HCT116 (cell line): Measurements from ENCODE around the gene COL4A1. TPM values are rescaled to one million over a fixed set of nuclear protein-coding genes. Genes with fewer than 3 reads are reported as not detected.

Experiments
- ATAC-seq: fragments of 200-7000 bp; cut with Tn5 transposase; 2 replicates; pipeline ENCODE4 v1.9.1; 2020; ENCODE audit warnings: mild to moderate bottlenecking, moderate library complexity
- BruUV-seq: library from RNA; stranded (reverse); fragments of 400-500 nt; replicated peaks from 2 replicates; lab custom pipeline; 2021; lab: Mats Ljungman, UMichigan
- CTCF ChIA-PET: fragments of 300-600 bp; sonication (Branson Sonifier 250); formaldehyde crosslinking; loops from one replicate; lab custom pipeline; 2021; ENCODE audit warnings: antibody characterized with exemption; lab: Charles Lee
- POLR2A ChIA-PET: fragments of 300-600, 350-600 bp; sonication (Branson Sonifier 250); formaldehyde crosslinking; loops from one replicate; lab custom pipeline; 2021; ENCODE audit warnings: antibody characterized with exemption; lab: Charles Lee
- RAD21 ChIA-PET, 2 experiments: fragments of 300-600 bp; sonication (Branson Sonifier 250); formaldehyde crosslinking; loops; one replicate each; lab custom pipeline; 2023; ENCODE audit warnings: low total read pairs in 2 of 2; ENCODE audit not compliant: uncharacterized antibody in 2 of 2, unreplicated experiment in 2 of 2, low non-redundant PET in 1 of 2; lab: Charles Lee
- DNase-seq: peaks from one replicate; pipeline ENCODE4 v3.0.0-alpha.2; 2010; ENCODE audit warnings: low read depth, low spot score
- H2AFZ ChIP-seq: fragments of 200-600 bp; shearing (Covaris generic), sonication (generic); 2 replicates; pipeline ENCODE4 v1.6.1; 2017; ENCODE audit warnings: low read depth, mixed run types, mixed read lengths, antibody characterized with exemption, low read length; ENCODE audit not compliant: poor library complexity, severe bottlenecking
- H3K27ac ChIP-seq: 2 replicates; pipeline ENCODE4 v1.5.1; 2012; ENCODE audit warnings: low read depth, low read length
- H3K27me3 ChIP-seq: fragments of 200-600 bp; sonication (generic); 2 replicates; pipeline ENCODE4 v1.6.1; 2016; ENCODE audit warnings: mixed run types, low read length, mixed read lengths; ENCODE audit not compliant: insufficient read depth
- H3K36me3 ChIP-seq, 2 experiments: fragments of 200-500 bp in 1 of 2; fragments of 200-600 bp in 1 of 2; sonication (Bioruptor generic) in 1 of 2; sonication (generic) in 1 of 2; 2 replicates each; pipeline versions ENCODE4 v1.5.1 to v1.6.1; 2014 to 2016; ENCODE audit warnings: low read length in 2 of 2, inconsistent platforms in 1 of 2, mixed read lengths in 1 of 2, mixed run types in 1 of 2; ENCODE audit not compliant: insufficient read depth in 2 of 2, control insufficient read depth in 1 of 2
- H3K4me1 ChIP-seq, 2 experiments: fragments of 200-600 bp in 1 of 2; sonication (generic) in 1 of 2; 2 replicates each; pipeline versions ENCODE4 v1.5.1 to v1.6.1; 2012 to 2017; ENCODE audit warnings: low read length in 2 of 2, inconsistent platforms in 1 of 2, mild to moderate bottlenecking in 1 of 2, mixed read lengths in 1 of 2, mixed run types in 1 of 2, moderate library complexity in 1 of 2; ENCODE audit not compliant: insufficient read depth in 2 of 2, control insufficient read depth in 1 of 2
- H3K4me2 ChIP-seq: fragments of 200-600 bp; sonication (generic); 2 replicates; pipeline ENCODE4 v1.6.1; 2017; ENCODE audit warnings: mixed run types, low read length, mixed read lengths
- H3K4me3 ChIP-seq, 2 experiments: fragments of 200-600 bp in 1 of 2; sonication (generic) in 1 of 2; replicated peaks in 1 of 2; 2 replicates each; pipeline ENCODE4 v1.5.1; 2011 to 2016; ENCODE audit warnings: low read length in 2 of 2, control low read depth in 1 of 2, low read depth in 1 of 2, mild to moderate bottlenecking in 1 of 2, mixed read lengths in 1 of 2, mixed run types in 1 of 2
- H3K79me2 ChIP-seq: fragments of 200-600 bp; sonication (generic); 2 replicates; pipeline ENCODE4 v1.6.1; 2017; ENCODE audit warnings: mild to moderate bottlenecking, mixed run types, low read length, moderate library complexity, mixed read lengths; ENCODE audit not compliant: insufficient read depth
- H3K9ac ChIP-seq: fragments of 200-600 bp; sonication (generic); 2 replicates; pipeline ENCODE4 v1.6.1; 2016; ENCODE audit warnings: low read length, mixed read lengths
- H3K9me2 ChIP-seq: fragments of 200-600 bp; sonication (generic), shearing (Covaris generic); 2 replicates; pipeline ENCODE4 v1.6.1; 2017; ENCODE audit warnings: mixed run types, mild to moderate bottlenecking, moderate library complexity; ENCODE audit not compliant: insufficient read depth
- H3K9me3 ChIP-seq, 2 experiments: fragments of 200-500 bp in 1 of 2; fragments of 200-600 bp in 1 of 2; sonication (Bioruptor generic) in 1 of 2; sonication (generic) in 1 of 2; 2 replicates each; pipeline ENCODE4 v1.6.1; 2014 to 2017; ENCODE audit warnings: low read length in 2 of 2, mixed read lengths in 2 of 2, inconsistent platforms in 1 of 2, low read depth in 1 of 2, mild to moderate bottlenecking in 1 of 2, mixed run types in 1 of 2, moderate library complexity in 1 of 2; ENCODE audit not compliant: control insufficient read depth in 1 of 2, insufficient read depth in 1 of 2
- H4K20me1 ChIP-seq: fragments of 200-600 bp; sonication (generic), shearing (Covaris generic); 2 replicates; pipeline ENCODE4 v1.6.1; 2017; ENCODE audit warnings: mixed run types, mild to moderate bottlenecking, moderate library complexity; ENCODE audit not compliant: insufficient read depth
- ATF3 ChIP-seq: IDR thresholded peaks from 2 replicates; pipeline ENCODE4 v1.6.1; 2012
- CBX3 ChIP-seq: IDR thresholded peaks from 2 replicates; pipeline ENCODE4 v1.6.1; 2012; ENCODE audit warnings: low read depth
- CEBPB ChIP-seq: IDR thresholded peaks from 2 replicates; pipeline ENCODE4 v1.6.1; 2012; ENCODE audit warnings: low read depth
- ELF1 ChIP-seq: IDR thresholded peaks from 2 replicates; pipeline ENCODE4 v1.6.1; 2012; ENCODE audit warnings: low read depth, borderline replicate concordance
- EZH2 ChIP-seq: fragments of 200-600 bp; sonication (generic); IDR thresholded peaks from 2 replicates; pipeline ENCODE4 v1.6.1; 2017; ENCODE audit warnings: antibody characterized with exemption, mixed run types
- EZH2phosphoT487 ChIP-seq: fragments of 200-600 bp; IDR thresholded peaks from 2 replicates; pipeline ENCODE4 v1.6.1; 2018; ENCODE audit warnings: antibody characterized with exemption, borderline replicate concordance
- FOSL1 ChIP-seq: IDR thresholded peaks from 2 replicates; pipeline ENCODE4 v1.6.1; 2012; ENCODE audit warnings: low read depth
- MAX ChIP-seq: IDR thresholded peaks from 2 replicates; pipeline ENCODE4 v1.6.1; 2012
- POLR2AphosphoS5 ChIP-seq: IDR thresholded peaks from 2 replicates; pipeline ENCODE4 v1.6.1; 2011; ENCODE audit warnings: mild to moderate bottlenecking, low read depth, low read length, moderate library complexity
- RAD21 ChIP-seq: IDR thresholded peaks from 2 replicates; pipeline ENCODE4 v1.6.1; 2012; ENCODE audit warnings: low read depth, mild to moderate bottlenecking
- SIN3A ChIP-seq: IDR thresholded peaks from 2 replicates; pipeline ENCODE4 v1.6.1; 2012; ENCODE audit warnings: low read depth
- SP1 ChIP-seq: IDR thresholded peaks from 2 replicates; pipeline ENCODE4 v1.6.1; 2012; ENCODE audit warnings: low read depth
- TCF7L2 ChIP-seq: IDR thresholded peaks from 2 replicates; pipeline ENCODE4 v1.7.0; 2011; ENCODE audit warnings: borderline replicate concordance, inconsistent platforms; ENCODE audit not compliant: insufficient read depth, insufficient read length; ENCODE audit errors: extremely low read depth
- ZBTB33 ChIP-seq: IDR thresholded peaks from 2 replicates; pipeline ENCODE4 v1.6.1; 2011; ENCODE audit warnings: mild to moderate bottlenecking, low read length, moderate library complexity; ENCODE audit not compliant: insufficient replicate concordance; ENCODE audit errors: extremely low read depth
- intact Hi-C: fragments of 100-400 bp; cut with micrococcal nuclease; formaldehyde crosslinking; loops from 2 replicates; pipeline ENCODE4 v1.10.0; 2022
- total RNA-seq: library from RNA; stranded (reverse); gene quantifications from one replicate; pipeline ENCODE4 v1.2.1, GENCODE V29; 2021; ENCODE audit not compliant: unreplicated experiment

Gene COL4A1
- total RNA-seq, 1 experiment from 2014 or later: 0.57 TPM

GRCh38 chr13:110333837-110334236 lies 26.9 kb upstream of the COL4A1 start:
- Histone ChIP-seq H3K27me3 (no peaks in the 10 kb centered on the region), H4K20me1 (no peaks in the 10 kb centered on the region), H3K9me3 (no peaks in the 10 kb centered on the region), H3K79me2 (no peaks in the 10 kb centered on the region), H3K9me2 (no peaks in the 10 kb centered on the region), H3K36me3 (no peaks in the 10 kb centered on the region), H3K27ac (no peak overlapping the region), H3K4me1 (no peaks in the 10 kb centered on the region), H3K4me2 (no peak overlapping the region), H2AFZ (no peak overlapping the region), H3K9ac (no peak overlapping the region), H3K4me3 (no peak overlapping the region)
- ChIA-PET POLR2A (no interaction called here), CTCF (no interaction called here), RAD21 (no interaction called here)
- BruUV-seq: no TSS peak
- no peak for ATAC-seq
- no peak for DNase-seq
- intact Hi-C loops: no loop called here
- TF ChIP-seq SIN3A (no peak), POLR2AphosphoS5 (no peak), ZBTB33 (no peak), TCF7L2 (no peak), EZH2phosphoT487 (no peak), CBX3 (no peak), CEBPB (no peak), ELF1 (no peak), MAX (no peak), FOSL1 (no peak), SP1 (no peak), ATF3 (no peak), RAD21 (no peak), EZH2 (no peak)
